Measurements from ENCODE around the gene ADAM12. TPM values are rescaled to one million over a fixed set of nuclear protein-coding genes. Genes with fewer than 3 reads are reported as not detected.

ADAM12 gene
- polyA plus RNA-seq, 3 donors, result 0.05 TPM; not detected in 2

- H3K79me2 ChIP-seq (ENCODE audit: insufficient read depth, low read length), result no peaks in the 10 kb centered on the region
- no peak overlapping the region for H3K4me2 ChIP-seq (replicated peaks; ENCODE audit: extremely low read depth, low read length, poor library complexity, severe bottlenecking)
- intact Hi-C loops (cut with micrococcal nuclease), result loop anchor here in 1 of 2 donors (5.0 to 10.0 kb wide), 2 partner anchors 146 to 219 kb away; partner anchors contain the start of genes BCCIP, FANK1 and UROS
Measured at GRCh38 chr10:126041117-126041516, 347.2 kb downstream of the ADAM12 start.

GRCh38 chr10:126037946-126038345, 350.3 kb downstream of the ADAM12 start:
- no peak overlapping the region for H3K4me2 ChIP-seq (replicated peaks; ENCODE audit: extremely low read depth, low read length, poor library complexity, severe bottlenecking)
- no peaks in the 10 kb centered on the region for H3K36me3 ChIP-seq (replicated peaks in 1 of 2; ENCODE audit: control insufficient read depth in 1 of 2, insufficient read depth in 2 of 2, low read length in 2 of 2)
- no peak for TF ChIP-seq CTCF (IDR thresholded peaks at IDR 0.05)
- peaks cover 0 to 3% of the 10 kb centered on the region in 2 donors for H3K36me3 Mint-ChIP-seq
- DNase-seq, result no peak
- intact Hi-C loops (cut with micrococcal nuclease), result loop anchor here in 1 of 2 donors (5.0 kb wide), 1 partner anchor 216 kb away; the partner anchor contains the start of genes BCCIP and UROS
- H3K9ac ChIP-seq (ENCODE audit: insufficient read depth, low read length, poor library complexity, severe bottlenecking), result no peak overlapping the region
- H3K27ac Mint-ChIP-seq, result peak overlapping the region in 2 of 7 donors; percentile 7 to 24
- H4K20me1 ChIP-seq (ENCODE audit: insufficient read depth, low read length), result no peaks in the 10 kb centered on the region
- H3K4me3 Mint-ChIP-seq, result no peak overlapping the region
- 82% methylated on average over 9 of the region's 10 CpGs for WGBS (ENCODE audit: insufficient coverage)
- peaks cover 36% of the 10 kb centered on the region for H3K4me1 Mint-ChIP-seq
- H3K4me1 ChIP-seq (ENCODE audit: control insufficient read depth in 1 of 2, insufficient read depth in 2 of 2, low read length in 2 of 2), result peaks cover 25 to 35% of the 10 kb centered on the region in 2 donors
- H3K79me2 ChIP-seq (ENCODE audit: insufficient read depth, low read length), result no peaks in the 10 kb centered on the region
- peaks cover 0 to 3% (median 0%) of the 10 kb centered on the region in 3 donors for H3K27me3 Mint-ChIP-seq (ENCODE audit: low read depth in 3 of 3)
- H3K9me3 ChIP-seq (replicated peaks in 1 of 2; ENCODE audit: control insufficient read depth in 1 of 2, insufficient read depth in 1 of 2, low read length in 2 of 2), result peaks cover 5 to 10% of the 10 kb centered on the region in 2 donors
- no peak overlapping the region for H3K27ac ChIP-seq (ENCODE audit: low read depth in 1 of 2, low read length in 2 of 2)
- no peak overlapping the region for H2AFZ ChIP-seq (ENCODE audit: insufficient read depth, low read depth, low read length, poor library complexity, severe bottlenecking)
- no peaks in the 10 kb centered on the region for H3K27me3 ChIP-seq (ENCODE audit: control insufficient read depth in 2 of 2, insufficient read depth in 2 of 2, low read length in 2 of 2)
- no peak overlapping the region for H3K4me3 ChIP-seq (replicated peaks in 1 of 3; ENCODE audit: low read depth in 2 of 3, low read length in 3 of 3)
- H3K9me3 Mint-ChIP-seq, result peaks cover 4 to 11% (median 6%) of the 10 kb centered on the region in 7 donors

More at GRCh38 chr10:126041117-126041516, 347.2 kb downstream of the ADAM12 start:
- no peak for TF ChIP-seq CTCF (IDR thresholded peaks at IDR 0.05)
- no peaks in the 10 kb centered on the region for H3K9me3 ChIP-seq (replicated peaks in 1 of 2; ENCODE audit: control insufficient read depth in 1 of 2, insufficient read depth in 1 of 2, low read length in 2 of 2)
- H4K20me1 ChIP-seq (ENCODE audit: insufficient read depth, low read length), result no peaks in the 10 kb centered on the region
- Mint-ChIP-seq H3K36me3 (no peaks in the 10 kb centered on the region), H3K4me1 (peaks cover 24% of the 10 kb centered on the region), H3K27me3 (ENCODE audit: low read depth in 3 of 3) (peaks cover 0 to 3% (median 0%) of the 10 kb centered on the region in 3 donors), H3K27ac (peak overlapping the region; percentile 95 to 99 (median 98)), H3K4me3 (no peak overlapping the region), H3K9me3 (no peaks in the 10 kb centered on the region)
- no peak overlapping the region for H3K4me3 ChIP-seq (replicated peaks in 1 of 3; ENCODE audit: low read depth in 2 of 3, low read length in 3 of 3)
- H3K27ac ChIP-seq (ENCODE audit: low read depth in 1 of 2, low read length in 2 of 2), result peak overlapping the region; percentile 79 to 87
- no peaks in the 10 kb centered on the region for H3K27me3 ChIP-seq (ENCODE audit: control insufficient read depth in 2 of 2, insufficient read depth in 2 of 2, low read length in 2 of 2)
- WGBS (ENCODE audit: insufficient coverage), result no CpG with 5 or more reads among the region's 4 CpGs
- H3K4me1 ChIP-seq (ENCODE audit: control insufficient read depth in 1 of 2, insufficient read depth in 2 of 2, low read length in 2 of 2), result peaks cover 22 to 26% of the 10 kb centered on the region in 2 donors
- no peak overlapping the region for H3K9ac ChIP-seq (ENCODE audit: insufficient read depth, low read length, poor library complexity, severe bottlenecking)
- H2AFZ ChIP-seq (ENCODE audit: insufficient read depth, low read depth, low read length, poor library complexity, severe bottlenecking), result peak overlapping the region; percentile 68
- H3K36me3 ChIP-seq (replicated peaks in 1 of 2; ENCODE audit: control insufficient read depth in 1 of 2, insufficient read depth in 2 of 2, low read length in 2 of 2), result no peaks in the 10 kb centered on the region
- no peak for DNase-seq
